GM19455 (cell line): ENCODE data around the gene GTF3C5.

Experiments
- ATAC-seq: cut with Tn5 transposase; IDR thresholded peaks from one replicate; pipeline ENCODE4 v1.9.1; 2021; ENCODE audit not compliant: unreplicated experiment

The GTF3C5 gene

GRCh38 chr9:133106511-133107244 is 75.9 kb downstream of the GTF3C5 start:
- ATAC-seq = no peak

DNA sequence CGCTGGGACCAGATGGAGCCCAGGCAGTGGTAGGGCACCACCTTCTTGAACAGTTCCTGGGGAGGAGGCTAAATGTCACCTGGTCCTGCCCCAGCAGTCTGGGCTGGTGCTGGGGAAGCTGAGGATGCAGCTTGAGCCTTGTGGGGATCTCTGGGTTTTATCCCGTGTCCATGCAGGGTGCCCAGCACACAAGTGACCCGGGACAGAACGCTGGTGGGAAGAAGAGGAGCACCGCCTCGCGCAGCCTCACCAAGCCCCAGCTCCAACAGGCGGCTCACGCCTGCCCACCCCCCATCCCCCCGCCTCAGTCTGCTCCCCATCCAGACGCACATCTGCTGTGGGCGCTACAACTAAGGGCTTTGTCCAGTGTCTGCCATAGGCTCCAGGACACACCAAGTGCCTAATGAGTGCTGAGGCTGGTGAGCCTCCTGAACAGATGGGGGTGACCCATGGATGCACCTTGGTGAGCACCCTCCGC is 76.5 kb downstream of the GTF3C5 start:
- no peak for ATAC-seq
